ENCODE data around the gene RNF144A. TPM values are rescaled to one million over a fixed set of nuclear protein-coding genes. Genes with fewer than 3 reads are reported as not detected.

RNF144A gene
- total and polyA plus RNA-seq, 2 experiments from 2014 or later: 2.8 to 14.7 TPM

DNA sequence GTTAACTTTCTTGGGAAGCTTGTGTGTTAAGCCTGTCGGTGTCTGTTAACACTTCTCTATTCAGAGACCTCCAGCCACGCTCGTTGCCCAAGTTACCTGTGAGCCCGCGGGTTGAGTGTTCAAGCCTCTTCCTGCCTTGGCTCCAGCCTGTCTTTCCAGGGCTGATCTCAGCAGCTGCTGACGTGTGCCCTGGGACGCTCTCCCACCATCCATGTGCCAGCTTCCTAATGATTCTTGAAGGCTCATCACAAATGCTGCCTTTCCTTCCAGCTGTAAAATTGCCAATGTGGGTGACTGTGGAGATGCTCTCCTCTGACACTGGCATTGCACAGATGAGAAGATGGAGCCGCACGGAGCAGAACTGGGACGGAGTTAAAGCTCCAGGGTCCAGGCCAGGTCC, 6.1 kb downstream of the RNF144A start (continued):
- TF ChIP-seq, protein P1, sequence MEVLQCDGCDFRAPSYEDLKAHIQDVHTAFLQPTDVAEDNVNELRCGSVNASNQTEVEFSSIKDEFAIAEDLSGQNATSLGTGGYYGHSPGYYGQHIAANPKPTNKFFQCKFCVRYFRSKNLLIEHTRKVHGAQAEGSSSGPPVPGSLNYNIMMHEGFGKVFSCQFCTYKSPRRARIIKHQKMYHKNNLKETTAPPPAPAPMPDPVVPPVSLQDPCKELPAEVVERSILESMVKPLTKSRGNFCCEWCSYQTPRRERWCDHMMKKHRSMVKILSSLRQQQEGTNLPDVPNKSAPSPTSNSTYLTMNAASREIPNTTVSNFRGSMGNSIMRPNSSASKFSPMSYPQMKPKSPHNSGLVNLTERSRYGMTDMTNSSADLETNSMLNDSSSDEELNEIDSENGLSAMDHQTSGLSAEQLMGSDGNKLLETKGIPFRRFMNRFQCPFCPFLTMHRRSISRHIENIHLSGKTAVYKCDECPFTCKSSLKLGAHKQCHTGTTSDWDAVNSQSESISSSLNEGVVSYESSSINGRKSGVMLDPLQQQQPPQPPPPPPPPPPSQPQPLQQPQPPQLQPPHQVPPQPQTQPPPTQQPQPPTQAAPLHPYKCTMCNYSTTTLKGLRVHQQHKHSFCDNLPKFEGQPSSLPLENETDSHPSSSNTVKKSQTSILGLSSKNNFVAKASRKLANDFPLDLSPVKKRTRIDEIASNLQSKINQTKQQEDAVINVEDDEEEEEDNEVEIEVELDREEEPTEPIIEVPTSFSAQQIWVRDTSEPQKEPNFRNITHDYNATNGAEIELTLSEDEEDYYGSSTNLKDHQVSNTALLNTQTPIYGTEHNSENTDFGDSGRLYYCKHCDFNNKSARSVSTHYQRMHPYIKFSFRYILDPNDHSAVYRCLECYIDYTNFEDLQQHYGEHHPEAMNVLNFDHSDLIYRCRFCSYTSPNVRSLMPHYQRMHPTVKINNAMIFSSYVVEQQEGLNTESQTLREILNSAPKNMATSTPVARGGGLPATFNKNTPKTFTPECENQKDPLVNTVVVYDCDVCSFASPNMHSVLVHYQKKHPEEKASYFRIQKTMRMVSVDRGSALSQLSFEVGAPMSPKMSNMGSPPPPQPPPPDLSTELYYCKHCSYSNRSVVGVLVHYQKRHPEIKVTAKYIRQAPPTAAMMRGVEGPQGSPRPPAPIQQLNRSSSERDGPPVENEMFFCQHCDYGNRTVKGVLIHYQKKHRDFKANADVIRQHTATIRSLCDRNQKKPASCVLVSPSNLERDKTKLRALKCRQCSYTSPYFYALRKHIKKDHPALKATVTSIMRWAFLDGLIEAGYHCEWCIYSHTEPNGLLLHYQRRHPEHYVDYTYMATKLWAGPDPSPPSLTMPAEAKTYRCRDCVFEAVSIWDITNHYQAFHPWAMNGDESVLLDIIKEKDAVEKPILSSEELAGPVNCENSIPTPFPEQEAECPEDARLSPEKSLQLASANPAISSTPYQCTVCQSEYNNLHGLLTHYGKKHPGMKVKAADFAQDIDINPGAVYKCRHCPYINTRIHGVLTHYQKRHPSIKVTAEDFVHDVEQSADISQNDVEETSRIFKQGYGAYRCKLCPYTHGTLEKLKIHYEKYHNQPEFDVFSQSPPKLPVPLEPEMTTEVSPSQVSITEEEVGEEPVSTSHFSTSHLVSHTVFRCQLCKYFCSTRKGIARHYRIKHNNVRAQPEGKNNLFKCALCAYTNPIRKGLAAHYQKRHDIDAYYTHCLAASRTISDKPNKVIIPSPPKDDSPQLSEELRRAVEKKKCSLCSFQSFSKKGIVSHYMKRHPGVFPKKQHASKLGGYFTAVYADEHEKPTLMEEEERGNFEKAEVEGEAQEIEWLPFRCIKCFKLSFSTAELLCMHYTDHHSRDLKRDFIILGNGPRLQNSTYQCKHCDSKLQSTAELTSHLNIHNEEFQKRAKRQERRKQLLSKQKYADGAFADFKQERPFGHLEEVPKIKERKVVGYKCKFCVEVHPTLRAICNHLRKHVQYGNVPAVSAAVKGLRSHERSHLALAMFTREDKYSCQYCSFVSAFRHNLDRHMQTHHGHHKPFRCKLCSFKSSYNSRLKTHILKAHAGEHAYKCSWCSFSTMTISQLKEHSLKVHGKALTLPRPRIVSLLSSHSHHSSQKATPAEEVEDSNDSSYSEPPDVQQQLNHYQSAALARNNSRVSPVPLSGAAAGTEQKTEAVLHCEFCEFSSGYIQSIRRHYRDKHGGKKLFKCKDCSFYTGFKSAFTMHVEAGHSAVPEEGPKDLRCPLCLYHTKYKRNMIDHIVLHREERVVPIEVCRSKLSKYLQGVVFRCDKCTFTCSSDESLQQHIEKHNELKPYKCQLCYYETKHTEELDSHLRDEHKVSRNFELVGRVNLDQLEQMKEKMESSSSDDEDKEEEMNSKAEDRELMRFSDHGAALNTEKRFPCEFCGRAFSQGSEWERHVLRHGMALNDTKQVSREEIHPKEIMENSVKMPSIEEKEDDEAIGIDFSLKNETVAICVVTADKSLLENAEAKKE (CRISPR knock-in tag; IDR thresholded peaks at IDR 0.05): no peak
- no peak for TF ChIP-seq EZH2phosphoT487 (IDR thresholded peaks at IDR 0.05; ENCODE audit: unreplicated experiment)
- no peak for TF ChIP-seq POLR2AphosphoS5 (IDR thresholded peaks at IDR 0.05; ENCODE audit: low read depth)

DNA sequence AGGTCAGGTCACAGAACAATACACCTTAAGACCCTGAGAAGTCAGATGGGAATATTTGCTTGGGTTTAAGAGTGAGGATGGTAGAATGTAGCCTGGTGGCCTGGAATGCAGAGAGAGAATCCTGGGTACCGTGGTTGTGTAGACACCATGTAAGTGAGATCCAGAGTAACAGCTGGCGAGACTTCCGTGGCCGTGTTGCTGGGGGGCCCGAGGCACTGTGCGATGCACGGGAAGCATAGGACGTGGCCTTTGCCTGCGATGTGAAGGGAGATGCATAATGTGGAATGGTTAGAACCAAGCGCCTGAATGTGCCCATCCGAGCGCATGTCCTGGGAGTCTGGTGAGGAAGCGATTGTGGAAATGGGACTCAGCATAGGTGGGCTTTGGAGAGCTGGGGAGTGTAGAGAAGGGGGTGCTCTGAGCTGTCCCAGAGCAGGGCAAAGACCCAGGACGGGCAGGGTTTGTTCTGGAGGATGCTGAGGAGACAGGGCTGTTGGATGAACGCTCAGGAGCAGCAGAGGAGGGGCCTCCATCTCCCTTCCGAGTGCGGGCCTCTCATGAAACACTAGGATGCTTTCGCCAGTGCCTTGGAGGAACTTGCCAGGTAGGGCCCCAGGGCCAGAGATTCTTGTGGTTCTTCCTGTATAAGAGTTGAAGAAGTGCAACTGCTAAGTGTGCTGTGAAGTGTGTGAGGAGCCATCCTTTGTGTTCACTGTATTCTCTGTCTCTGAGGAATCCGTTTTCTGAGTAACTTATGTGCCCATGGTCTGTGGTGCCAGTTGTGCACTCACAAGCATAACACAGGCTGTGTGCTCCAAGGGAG, 7.1 kb downstream of the RNF144A start:
- Mint-ChIP-seq H3K4me3 (no peak overlapping the region), H3K27ac (no peak overlapping the region)
- H3K4me2 ChIP-seq: no peak overlapping the region

More for the DNA sequence above, 7.1 kb downstream of the RNF144A start:
- H3K79me2 ChIP-seq (replicated peaks; ENCODE audit: insufficient read depth): peaks cover 10% of the 10 kb centered on the region; the same call in 1 of the 2 replicates
- ATAC-seq: no peak
- Mint-ChIP-seq H3K27me3 (ENCODE audit: insufficient read depth, low read depth, poor library complexity) (peaks cover 3% of the 10 kb centered on the region), H3K36me3 (ENCODE audit: low read depth) (peaks cover 4% of the 10 kb centered on the region), H3K9me3 (0 out of 3 replicates have a peak, but pooled peaks cover 2% of the 10 kb centered on the region), H3K4me1 (peaks cover 33% of the 10 kb centered on the region)
- no peaks in the 10 kb centered on the region for H3F3A ChIP-seq (replicated peaks; ENCODE audit: low read depth)
- H3K4me3 ChIP-seq: no peak overlapping the region
- no peak overlapping the region for H3K27ac ChIP-seq (ENCODE audit: low read depth)
- TF ChIP-seq ZNF114 (CRISPR knock-in tag; IDR thresholded peaks at IDR 0.05) (no peak), JUNB (IDR thresholded peaks at IDR 0.05; ENCODE audit: unreplicated experiment) (no peak), NANOG (IDR thresholded peaks at IDR 0.05; ENCODE audit: borderline replicate concordance) (no peak), CREB1 (CRISPR knock-in tag; IDR thresholded peaks at IDR 0.05; ENCODE audit: low read depth) (no peak)
- TF ChIP-seq, protein P2, sequence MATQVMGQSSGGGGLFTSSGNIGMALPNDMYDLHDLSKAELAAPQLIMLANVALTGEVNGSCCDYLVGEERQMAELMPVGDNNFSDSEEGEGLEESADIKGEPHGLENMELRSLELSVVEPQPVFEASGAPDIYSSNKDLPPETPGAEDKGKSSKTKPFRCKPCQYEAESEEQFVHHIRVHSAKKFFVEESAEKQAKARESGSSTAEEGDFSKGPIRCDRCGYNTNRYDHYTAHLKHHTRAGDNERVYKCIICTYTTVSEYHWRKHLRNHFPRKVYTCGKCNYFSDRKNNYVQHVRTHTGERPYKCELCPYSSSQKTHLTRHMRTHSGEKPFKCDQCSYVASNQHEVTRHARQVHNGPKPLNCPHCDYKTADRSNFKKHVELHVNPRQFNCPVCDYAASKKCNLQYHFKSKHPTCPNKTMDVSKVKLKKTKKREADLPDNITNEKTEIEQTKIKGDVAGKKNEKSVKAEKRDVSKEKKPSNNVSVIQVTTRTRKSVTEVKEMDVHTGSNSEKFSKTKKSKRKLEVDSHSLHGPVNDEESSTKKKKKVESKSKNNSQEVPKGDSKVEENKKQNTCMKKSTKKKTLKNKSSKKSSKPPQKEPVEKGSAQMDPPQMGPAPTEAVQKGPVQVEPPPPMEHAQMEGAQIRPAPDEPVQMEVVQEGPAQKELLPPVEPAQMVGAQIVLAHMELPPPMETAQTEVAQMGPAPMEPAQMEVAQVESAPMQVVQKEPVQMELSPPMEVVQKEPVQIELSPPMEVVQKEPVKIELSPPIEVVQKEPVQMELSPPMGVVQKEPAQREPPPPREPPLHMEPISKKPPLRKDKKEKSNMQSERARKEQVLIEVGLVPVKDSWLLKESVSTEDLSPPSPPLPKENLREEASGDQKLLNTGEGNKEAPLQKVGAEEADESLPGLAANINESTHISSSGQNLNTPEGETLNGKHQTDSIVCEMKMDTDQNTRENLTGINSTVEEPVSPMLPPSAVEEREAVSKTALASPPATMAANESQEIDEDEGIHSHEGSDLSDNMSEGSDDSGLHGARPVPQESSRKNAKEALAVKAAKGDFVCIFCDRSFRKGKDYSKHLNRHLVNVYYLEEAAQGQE (IDR thresholded peaks at IDR 0.05; ENCODE audit: unreplicated experiment): no peak
- TF ChIP-seq, protein P3, sequence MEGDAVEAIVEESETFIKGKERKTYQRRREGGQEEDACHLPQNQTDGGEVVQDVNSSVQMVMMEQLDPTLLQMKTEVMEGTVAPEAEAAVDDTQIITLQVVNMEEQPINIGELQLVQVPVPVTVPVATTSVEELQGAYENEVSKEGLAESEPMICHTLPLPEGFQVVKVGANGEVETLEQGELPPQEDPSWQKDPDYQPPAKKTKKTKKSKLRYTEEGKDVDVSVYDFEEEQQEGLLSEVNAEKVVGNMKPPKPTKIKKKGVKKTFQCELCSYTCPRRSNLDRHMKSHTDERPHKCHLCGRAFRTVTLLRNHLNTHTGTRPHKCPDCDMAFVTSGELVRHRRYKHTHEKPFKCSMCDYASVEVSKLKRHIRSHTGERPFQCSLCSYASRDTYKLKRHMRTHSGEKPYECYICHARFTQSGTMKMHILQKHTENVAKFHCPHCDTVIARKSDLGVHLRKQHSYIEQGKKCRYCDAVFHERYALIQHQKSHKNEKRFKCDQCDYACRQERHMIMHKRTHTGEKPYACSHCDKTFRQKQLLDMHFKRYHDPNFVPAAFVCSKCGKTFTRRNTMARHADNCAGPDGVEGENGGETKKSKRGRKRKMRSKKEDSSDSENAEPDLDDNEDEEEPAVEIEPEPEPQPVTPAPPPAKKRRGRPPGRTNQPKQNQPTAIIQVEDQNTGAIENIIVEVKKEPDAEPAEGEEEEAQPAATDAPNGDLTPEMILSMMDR (conservative IDR thresholded peaks at IDR 0.05; ENCODE audit: low read depth in 2 of 2): no peak
- H3K36me3 ChIP-seq (ENCODE audit: insufficient read depth): no peaks in the 10 kb centered on the region
- H3K27me3 ChIP-seq (ENCODE audit: insufficient read depth): 0 out of 2 replicates have a peak, but pooled peaks cover under 1% of the 10 kb centered on the region
- no peak for DNase-seq (ENCODE audit: low spot score)
- no peaks in the 10 kb centered on the region for H3K4me1 ChIP-seq (ENCODE audit: insufficient read depth)
- H4K20me1 ChIP-seq (replicated peaks; ENCODE audit: insufficient read depth): no peaks in the 10 kb centered on the region; the same call in 1 of the 2 replicates
- no peak overlapping the region for H2AFZ ChIP-seq
- H3K9me2 ChIP-seq (ENCODE audit: insufficient read depth): no peaks in the 10 kb centered on the region
